Tibial nerve (tissue), 4 donors: ENCODE measurements around the gene SLC9A3. TPM values are rescaled to one million over a fixed set of nuclear protein-coding genes. Genes with fewer than 3 reads are reported as not detected.

Experiments
- DNase-seq, 2 donors: peaks; one replicate each; pipeline ENCODE4 v3.0.0-alpha.2; 2019; ENCODE audit warnings: low spot score in 2 of 2
- H3K27ac ChIP-seq, 4 donors: fragments of 200-600 bp; sonication (generic) in 3 of 4; one replicate each; pipeline ENCODE4 v1.5.1; 2017 to 2019; ENCODE audit warnings: mild to moderate bottlenecking in 1 of 4
- H3K27me3 ChIP-seq, 2 donors: fragments of 200-600 bp; sonication (generic) in 1 of 2; one replicate each; pipeline versions ENCODE4 v1.5.1 to v1.6.0; 2017 to 2019
- H3K36me3 ChIP-seq, 3 donors: fragments of 200-600 bp; sonication (generic); one replicate each; pipeline ENCODE4 v1.5.1; 2018 to 2019
- H3K4me1 ChIP-seq, 4 donors: fragments of 200-600 bp; sonication (generic) in 3 of 4; one replicate each; pipeline ENCODE4 v1.5.1; 2017 to 2019
- H3K4me3 ChIP-seq, 4 donors: fragments of 200-600 bp; sonication (generic) in 3 of 4; one replicate each; pipeline ENCODE4 v1.5.1; 2017 to 2019; ENCODE audit warnings: mild to moderate bottlenecking in 1 of 4, moderate library complexity in 1 of 4
- H3K9me3 ChIP-seq, 4 donors: fragments of 200-600 bp; sonication (generic) in 3 of 4; one replicate each; pipeline ENCODE4 v1.5.1; 2017 to 2019
- EP300 ChIP-seq, 2 donors: sonication (generic); formaldehyde crosslinking; IDR thresholded peaks; one replicate each; pipeline ENCODE4 v1.6.1; 2017; ENCODE audit warnings: antibody characterized with exemption in 2 of 2, mild to moderate bottlenecking in 1 of 2
- POLR2A ChIP-seq, 2 donors: fragments of 450-650 bp; IDR thresholded peaks; one replicate each; pipeline ENCODE4 v1.6.1; 2017; ENCODE audit warnings: antibody characterized with exemption in 2 of 2, mild to moderate bottlenecking in 2 of 2, moderate library complexity in 2 of 2
- WGBS, 2 donors: methylation state at CpG; one replicate each; pipeline ENCODE4 v1.1.5; 2018; 5-methylcytosine and 5-hydroxymethylcytosine counted together
- total RNA-seq, 4 donors: library from RNA; depleted of rRNA; stranded (reverse); fragments of >200 nt; gene quantifications; one replicate each; pipeline ENCODE4 v1.1.0, GENCODE V29; 2016
- TF ChIP-seq, protein P1 (sequence below), 5 experiments: fragments of 200-600 bp in 3 of 5; fragments of 450-650 bp in 2 of 5; sonication (generic) in 3 of 5; IDR thresholded peaks; one replicate each; pipeline ENCODE4 v1.5.1; 2016 to 2019; ENCODE audit warnings: antibody characterized with exemption in 5 of 5, mild to moderate bottlenecking in 3 of 5, moderate library complexity in 2 of 5

The SLC9A3 gene
- total RNA-seq, 4 donors from 2014 or later, result 11.4 to 32.7 (median 17.9) TPM

DNA sequence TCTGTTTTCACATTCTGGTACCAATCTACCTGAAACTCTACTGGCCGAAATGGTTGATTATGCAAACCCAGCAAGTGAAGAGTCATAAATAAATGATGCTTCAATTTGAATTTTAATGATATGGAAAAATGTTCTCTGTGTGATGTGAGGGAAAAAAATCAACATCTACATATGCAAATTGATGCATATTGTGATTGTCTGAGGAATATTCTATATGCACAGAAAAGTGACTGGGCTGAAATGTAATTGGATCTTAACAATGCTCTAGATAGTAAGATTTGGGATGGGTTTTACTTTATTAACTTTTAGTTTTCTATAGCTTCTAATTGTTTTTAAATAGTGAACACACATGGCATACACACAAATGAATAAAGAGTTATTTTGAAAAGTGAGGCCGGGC is 25.0 kb upstream of the SLC9A3 start:
- no peaks in the 10 kb centered on the region for H3K36me3 ChIP-seq
- H3K27ac ChIP-seq, result no peak overlapping the region
- H3K27me3 ChIP-seq, result no peaks in the 10 kb centered on the region
- TF ChIP-seq, protein P1, sequence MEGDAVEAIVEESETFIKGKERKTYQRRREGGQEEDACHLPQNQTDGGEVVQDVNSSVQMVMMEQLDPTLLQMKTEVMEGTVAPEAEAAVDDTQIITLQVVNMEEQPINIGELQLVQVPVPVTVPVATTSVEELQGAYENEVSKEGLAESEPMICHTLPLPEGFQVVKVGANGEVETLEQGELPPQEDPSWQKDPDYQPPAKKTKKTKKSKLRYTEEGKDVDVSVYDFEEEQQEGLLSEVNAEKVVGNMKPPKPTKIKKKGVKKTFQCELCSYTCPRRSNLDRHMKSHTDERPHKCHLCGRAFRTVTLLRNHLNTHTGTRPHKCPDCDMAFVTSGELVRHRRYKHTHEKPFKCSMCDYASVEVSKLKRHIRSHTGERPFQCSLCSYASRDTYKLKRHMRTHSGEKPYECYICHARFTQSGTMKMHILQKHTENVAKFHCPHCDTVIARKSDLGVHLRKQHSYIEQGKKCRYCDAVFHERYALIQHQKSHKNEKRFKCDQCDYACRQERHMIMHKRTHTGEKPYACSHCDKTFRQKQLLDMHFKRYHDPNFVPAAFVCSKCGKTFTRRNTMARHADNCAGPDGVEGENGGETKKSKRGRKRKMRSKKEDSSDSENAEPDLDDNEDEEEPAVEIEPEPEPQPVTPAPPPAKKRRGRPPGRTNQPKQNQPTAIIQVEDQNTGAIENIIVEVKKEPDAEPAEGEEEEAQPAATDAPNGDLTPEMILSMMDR (IDR thresholded peaks at IDR 0.05), result no peak
- TF ChIP-seq POLR2A (IDR thresholded peaks at IDR 0.05) (no peak), EP300 (IDR thresholded peaks at IDR 0.05) (no peak)
- H3K9me3 ChIP-seq, result peaks cover 0 to 7% (median 0%) of the 10 kb centered on the region in 4 donors
- 89 to 95% methylated on average over 2 of the region's 2 CpGs for WGBS, 2 donors
- no peak for DNase-seq
- H3K4me3 ChIP-seq, result no peak overlapping the region
- peaks cover 0 to 3% (median 0%) of the 10 kb centered on the region in 4 donors for H3K4me1 ChIP-seq

DNA sequence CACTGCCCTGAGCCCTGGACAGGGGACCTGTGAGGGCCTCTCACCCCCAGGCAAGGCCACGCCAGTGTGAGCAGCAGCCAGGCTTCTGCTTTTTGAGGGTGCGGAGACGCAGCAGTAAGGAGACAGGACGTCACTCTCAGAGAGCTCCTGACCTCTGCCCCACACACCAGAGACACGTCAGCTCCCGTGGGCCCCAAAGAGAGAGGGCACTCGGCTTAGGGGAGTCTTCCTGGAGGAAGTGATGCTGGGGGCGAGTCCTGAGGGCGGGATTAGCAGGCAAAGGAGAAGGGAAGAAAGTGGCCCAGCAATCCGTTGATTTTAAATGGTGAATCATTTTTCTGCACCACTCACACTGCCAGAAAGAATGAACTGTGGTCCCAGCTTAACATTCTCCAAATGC is 24.0 kb upstream of the SLC9A3 start:
- no peak for DNase-seq
- WGBS, 2 donors, result 35 to 36% methylated on average over 8 to 9 of the region's 10 CpGs

DNA sequence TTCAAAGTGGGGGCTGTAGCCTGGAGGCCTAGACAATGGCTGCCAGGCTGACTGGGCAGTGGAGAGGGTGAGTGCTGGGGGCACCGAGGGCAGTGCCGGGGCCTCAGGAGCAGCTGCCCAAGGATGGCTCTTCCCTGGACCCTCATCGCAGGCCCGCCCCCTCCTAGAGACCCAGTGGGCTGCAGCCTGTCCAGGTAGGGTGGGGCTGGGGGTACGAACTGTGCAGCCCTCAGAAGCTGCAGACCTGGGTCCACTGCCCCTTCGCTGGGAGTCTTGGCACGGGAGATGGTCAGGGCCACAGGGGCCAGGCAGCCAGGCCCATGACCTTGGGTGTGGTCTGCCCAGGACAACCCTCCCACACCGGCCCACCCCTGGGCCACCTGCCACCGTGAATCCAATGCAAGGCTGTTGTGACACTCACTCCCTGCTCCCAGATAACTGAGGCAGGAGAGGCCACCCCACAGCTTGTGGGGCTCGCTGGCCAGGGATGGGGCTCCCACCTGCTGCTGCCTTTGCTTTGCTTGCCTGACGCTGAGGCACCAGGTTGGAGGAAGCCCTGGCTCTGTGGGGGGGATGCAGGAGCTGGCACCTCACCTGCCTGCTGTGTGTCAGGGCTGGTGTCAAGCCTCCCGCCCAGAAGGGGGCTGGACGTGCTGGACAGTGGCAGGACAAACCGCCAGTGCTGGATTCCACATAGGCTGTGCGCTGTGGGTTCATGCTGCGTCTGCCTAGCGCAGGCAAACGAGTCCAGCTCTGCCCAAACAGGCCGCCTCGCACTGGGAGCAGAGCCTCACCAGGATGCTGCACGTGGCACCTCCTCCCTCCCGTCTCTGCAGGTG is 23.1 kb upstream of the SLC9A3 start:
- Histone ChIP-seq H3K36me3 (no peaks in the 10 kb centered on the region), H3K4me1 (peaks cover 0 to 4% (median 0%) of the 10 kb centered on the region in 4 donors), H3K27me3 (no peaks in the 10 kb centered on the region), H3K4me3 (no peak overlapping the region), H3K9me3 (peaks cover 0 to 7% (median 0%) of the 10 kb centered on the region in 4 donors), H3K27ac (no peak overlapping the region)
- 84 to 87% methylated on average over 14 to 22 of the region's 22 CpGs for WGBS, 2 donors
- DNase-seq, result peak in 1 of 2 donors; percentile 3
- TF ChIP-seq, protein P1 (IDR thresholded peaks at IDR 0.05), result no peak
- TF ChIP-seq EP300 (IDR thresholded peaks at IDR 0.05) (no peak), POLR2A (IDR thresholded peaks at IDR 0.05) (no peak)

More for the DNA sequence above, 24.0 kb upstream of the SLC9A3 start:
- TF ChIP-seq, protein P1 (IDR thresholded peaks at IDR 0.05), result no peak
- TF ChIP-seq POLR2A (IDR thresholded peaks at IDR 0.05), result no peak
- TF ChIP-seq EP300 (IDR thresholded peaks at IDR 0.05), result no peak
- H3K9me3 ChIP-seq, result peaks cover 0 to 7% (median 0%) of the 10 kb centered on the region in 4 donors
- peaks cover 0 to 4% (median 0%) of the 10 kb centered on the region in 4 donors for H3K4me1 ChIP-seq
- H3K36me3 ChIP-seq, result no peaks in the 10 kb centered on the region
- no peaks in the 10 kb centered on the region for H3K27me3 ChIP-seq
- H3K4me3 ChIP-seq, result no peak overlapping the region
- H3K27ac ChIP-seq, result no peak overlapping the region

DNA sequence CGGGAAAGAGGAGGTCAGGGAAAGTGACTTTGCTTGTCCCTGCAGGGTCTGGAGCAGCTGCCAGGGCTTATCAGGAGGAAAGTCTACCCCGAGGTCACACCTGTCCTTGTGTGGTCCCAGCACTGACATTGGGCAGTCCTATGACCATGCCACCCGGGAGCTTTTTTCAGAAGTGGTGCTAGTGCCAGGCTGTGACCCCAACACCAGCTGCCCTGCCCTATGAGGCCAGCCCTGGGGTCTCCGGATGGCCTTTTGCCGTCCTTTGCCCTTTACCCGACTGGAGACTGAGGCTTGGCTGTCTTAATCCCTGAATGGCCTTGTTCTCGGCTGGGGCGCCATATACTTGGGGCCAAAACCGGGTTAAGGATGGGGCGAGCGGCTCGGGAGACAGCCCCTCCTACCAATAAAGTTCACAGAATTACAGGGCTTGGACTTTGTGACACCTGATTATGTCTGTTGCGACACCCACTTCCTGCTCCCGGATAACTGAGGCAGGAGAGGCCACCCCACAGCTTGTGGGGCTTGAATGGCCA is 22.2 kb upstream of the SLC9A3 start:
- DNase-seq, result peak in 1 of 2 donors; percentile 1
- Histone ChIP-seq H3K27ac (no peak overlapping the region), H3K9me3 (peaks cover 0 to 7% (median 0%) of the 10 kb centered on the region in 4 donors), H3K27me3 (peaks cover 0 to 4% of the 10 kb centered on the region in 2 donors), H3K4me1 (peaks cover 0 to 4% (median 0%) of the 10 kb centered on the region in 4 donors), H3K36me3 (no peaks in the 10 kb centered on the region), H3K4me3 (no peak overlapping the region)
- no peak for TF ChIP-seq POLR2A (IDR thresholded peaks at IDR 0.05)
- WGBS, 2 donors, result 75 to 76% methylated on average over 6 to 11 of the region's 14 CpGs

DNA sequence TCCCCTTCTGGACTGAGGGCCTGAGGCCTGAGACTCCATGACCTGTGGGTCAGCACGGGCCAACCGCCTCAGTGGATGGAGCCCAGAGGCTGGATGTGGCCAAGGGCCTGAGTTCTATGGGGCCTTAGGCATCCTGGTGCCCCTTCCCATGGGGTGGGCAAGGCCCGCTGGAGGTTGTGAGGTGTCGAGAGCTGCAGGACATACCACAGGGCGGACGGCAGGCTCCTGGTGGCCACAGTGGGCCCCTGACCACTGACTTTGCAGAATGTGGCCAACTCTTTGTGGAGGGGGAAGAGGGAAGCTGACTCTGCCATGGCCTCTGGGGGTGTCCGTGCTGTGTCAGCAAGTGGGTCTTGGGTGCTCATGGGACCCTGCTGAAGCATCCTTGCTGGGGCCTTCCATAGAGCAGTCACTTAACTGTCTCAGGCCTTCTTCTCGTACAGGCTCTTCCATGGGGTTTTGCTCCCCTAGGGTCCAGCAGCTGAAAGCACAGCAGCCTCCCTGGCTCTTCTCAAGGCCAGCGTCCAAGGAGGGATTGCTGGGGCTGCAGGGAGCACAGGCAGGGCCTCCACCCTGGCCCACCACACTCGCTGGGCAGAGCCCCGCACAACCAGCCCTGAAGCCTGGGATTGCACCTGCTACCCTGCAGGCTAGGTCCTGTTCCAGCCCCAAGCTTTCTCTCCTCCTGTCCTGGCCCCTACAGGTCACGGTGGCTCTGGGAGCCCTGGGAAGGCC is 21.6 kb upstream of the SLC9A3 start:
- DNase-seq, result peak in 1 of 2 donors; percentile 7

More for the DNA sequence above, 21.6 kb upstream of the SLC9A3 start:
- Histone ChIP-seq H3K36me3 (no peaks in the 10 kb centered on the region), H3K27ac (no peak overlapping the region), H3K9me3 (peaks cover 0 to 5% (median 0%) of the 10 kb centered on the region in 4 donors), H3K27me3 (peaks cover 0 to 8% of the 10 kb centered on the region in 2 donors), H3K4me1 (peaks cover 0 to 4% (median 2%) of the 10 kb centered on the region in 4 donors), H3K4me3 (no peak overlapping the region)
- TF ChIP-seq POLR2A (IDR thresholded peaks at IDR 0.05) (no peak), EP300 (IDR thresholded peaks at IDR 0.05) (no peak)
- TF ChIP-seq, protein P1 (IDR thresholded peaks at IDR 0.05), result no peak
- WGBS, 2 donors, result 85 to 92% methylated on average over 8 to 11 of the region's 12 CpGs
